ENCODE data around the gene HCN3.

HCN3 gene

DNA sequence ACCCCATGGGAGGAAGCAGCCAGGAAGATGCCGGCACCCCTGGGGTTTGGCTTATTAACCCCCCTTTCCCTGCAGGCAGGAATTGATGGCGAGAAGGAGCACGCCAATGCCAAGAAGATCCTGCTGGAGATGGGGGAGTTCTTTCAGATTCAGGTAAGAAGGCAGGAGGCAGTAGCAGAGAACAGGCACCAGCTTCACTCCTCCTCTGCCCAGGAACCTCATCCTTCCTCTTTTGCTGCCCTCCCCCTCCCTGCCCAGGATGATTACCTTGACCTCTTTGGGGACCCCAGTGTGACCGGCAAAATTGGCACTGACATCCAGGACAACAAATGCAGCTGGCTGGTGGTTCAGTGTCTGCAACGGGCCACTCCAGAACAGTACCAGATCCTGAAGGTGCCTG, 42.3 kb downstream of the HCN3 start:
- peaks cover 11% of the 10 kb centered on the region for H3K27me3 Mint-ChIP-seq (ENCODE audit: low read depth, poor library complexity)
- TF ChIP-seq, protein P1, sequence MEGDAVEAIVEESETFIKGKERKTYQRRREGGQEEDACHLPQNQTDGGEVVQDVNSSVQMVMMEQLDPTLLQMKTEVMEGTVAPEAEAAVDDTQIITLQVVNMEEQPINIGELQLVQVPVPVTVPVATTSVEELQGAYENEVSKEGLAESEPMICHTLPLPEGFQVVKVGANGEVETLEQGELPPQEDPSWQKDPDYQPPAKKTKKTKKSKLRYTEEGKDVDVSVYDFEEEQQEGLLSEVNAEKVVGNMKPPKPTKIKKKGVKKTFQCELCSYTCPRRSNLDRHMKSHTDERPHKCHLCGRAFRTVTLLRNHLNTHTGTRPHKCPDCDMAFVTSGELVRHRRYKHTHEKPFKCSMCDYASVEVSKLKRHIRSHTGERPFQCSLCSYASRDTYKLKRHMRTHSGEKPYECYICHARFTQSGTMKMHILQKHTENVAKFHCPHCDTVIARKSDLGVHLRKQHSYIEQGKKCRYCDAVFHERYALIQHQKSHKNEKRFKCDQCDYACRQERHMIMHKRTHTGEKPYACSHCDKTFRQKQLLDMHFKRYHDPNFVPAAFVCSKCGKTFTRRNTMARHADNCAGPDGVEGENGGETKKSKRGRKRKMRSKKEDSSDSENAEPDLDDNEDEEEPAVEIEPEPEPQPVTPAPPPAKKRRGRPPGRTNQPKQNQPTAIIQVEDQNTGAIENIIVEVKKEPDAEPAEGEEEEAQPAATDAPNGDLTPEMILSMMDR (IDR thresholded peaks at IDR 0.05), result no peak
- peak overlapping the region; percentile 85 for H3K4me3 Mint-ChIP-seq

DNA sequence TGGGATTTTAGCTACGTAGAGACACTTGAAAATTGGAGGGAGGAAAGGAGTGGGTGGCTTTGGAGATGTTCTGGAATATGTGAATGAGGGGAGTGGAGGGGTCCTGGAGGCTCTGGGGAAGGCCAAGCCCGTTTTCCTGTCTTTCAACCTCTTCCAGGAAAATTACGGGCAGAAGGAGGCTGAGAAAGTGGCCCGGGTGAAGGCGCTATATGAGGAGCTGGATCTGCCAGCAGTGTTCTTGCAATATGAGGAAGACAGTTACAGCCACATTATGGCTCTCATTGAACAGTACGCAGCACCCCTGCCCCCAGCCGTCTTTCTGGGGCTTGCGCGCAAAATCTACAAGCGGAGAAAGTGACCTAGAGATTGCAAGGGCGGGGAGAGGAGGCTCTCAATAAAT, 43.0 kb downstream of the HCN3 start:
- Mint-ChIP-seq H3K27ac (peak overlapping the region; percentile 34), H3K4me3 (peak overlapping the region; percentile 85), H3K36me3 (ENCODE audit: low read depth) (peaks cover 21% of the 10 kb centered on the region), H3K9me3 (no peaks in the 10 kb centered on the region), H3K27me3 (ENCODE audit: low read depth, poor library complexity) (peaks cover 8% of the 10 kb centered on the region), H3K4me1 (peaks cover 39% of the 10 kb centered on the region)
- TF ChIP-seq, protein P1 (IDR thresholded peaks at IDR 0.05), result no peak
- DNase-seq, result no peak

More for the DNA sequence above, 42.3 kb downstream of the HCN3 start:
- H3K27ac Mint-ChIP-seq, result no peak overlapping the region
- H3K9me3 Mint-ChIP-seq, result no peaks in the 10 kb centered on the region
- no peak for DNase-seq
- H3K36me3 Mint-ChIP-seq (ENCODE audit: low read depth), result peaks cover 21% of the 10 kb centered on the region
- peaks cover 39% of the 10 kb centered on the region for H3K4me1 Mint-ChIP-seq

DNA sequence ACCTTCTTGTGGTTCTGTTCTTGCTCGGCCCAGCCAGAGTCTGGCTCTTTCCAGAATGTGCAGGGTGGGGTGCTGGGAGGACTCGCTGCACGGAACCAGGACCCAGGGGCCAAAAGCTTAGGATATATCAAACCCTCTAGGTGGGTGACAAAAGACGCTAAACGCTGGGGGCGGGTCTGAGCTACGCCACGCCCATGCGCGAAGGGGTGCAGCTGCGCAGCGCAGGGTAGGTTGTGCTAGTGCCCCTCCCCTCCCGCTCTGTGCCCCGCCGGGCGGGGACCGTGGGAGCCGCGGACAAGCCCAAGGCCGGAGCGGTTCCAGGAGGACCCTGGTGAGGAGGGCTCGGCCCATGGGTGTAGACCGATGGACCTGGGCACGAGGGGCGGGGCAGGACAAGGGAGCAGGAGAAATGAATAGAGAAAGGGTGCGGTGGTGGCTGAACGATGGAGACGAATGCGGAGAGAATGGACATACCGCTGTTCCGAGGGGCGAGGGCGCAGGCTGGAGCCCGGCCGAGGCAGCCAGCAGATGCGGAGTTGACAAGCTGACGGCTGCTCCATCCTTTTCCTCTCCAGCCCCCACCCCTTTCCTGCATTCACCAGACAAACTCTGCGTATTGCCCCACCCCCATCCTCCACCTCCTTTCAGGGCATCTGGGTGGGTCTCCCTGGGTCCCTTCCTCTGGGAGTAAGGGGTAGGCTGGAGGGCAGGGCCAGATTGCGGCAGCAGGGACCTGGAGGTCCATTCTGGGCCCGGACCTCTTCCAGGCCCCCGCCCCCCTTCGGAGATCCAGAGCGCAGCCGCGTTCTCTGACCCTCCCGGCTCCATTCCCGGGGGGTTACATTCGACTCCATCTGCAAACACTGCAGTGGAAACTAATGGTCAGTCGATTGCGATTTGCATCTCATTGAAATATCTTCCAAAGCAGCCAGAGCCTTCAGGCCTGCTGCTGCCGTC, 43.7 kb downstream of the HCN3 start, which contains the start of gene RUSC1:
Gene RUSC1 (plus strand): TSS at position 234 of the 957 bp plus-strand sequence. CDS start 880 bp downstream, outside the sequence.
- Mint-ChIP-seq H3K27ac (peak within 1 kb of the TSS; percentile 34), H3K4me3 (peak within 1 kb of the TSS; percentile 85), H3K27me3 (ENCODE audit: low read depth, poor library complexity) (peaks cover 7% of the 10 kb centered on the region), H3K9me3 (no peaks in the 10 kb centered on the region), H3K36me3 (ENCODE audit: low read depth) (peaks cover 21% of the 10 kb centered on the region), H3K4me1 (peaks cover 45% of the 10 kb centered on the region)
- DNase-seq, result peak; percentile 79
- TF ChIP-seq, protein P1 (IDR thresholded peaks at IDR 0.05), result no peak

DNA sequence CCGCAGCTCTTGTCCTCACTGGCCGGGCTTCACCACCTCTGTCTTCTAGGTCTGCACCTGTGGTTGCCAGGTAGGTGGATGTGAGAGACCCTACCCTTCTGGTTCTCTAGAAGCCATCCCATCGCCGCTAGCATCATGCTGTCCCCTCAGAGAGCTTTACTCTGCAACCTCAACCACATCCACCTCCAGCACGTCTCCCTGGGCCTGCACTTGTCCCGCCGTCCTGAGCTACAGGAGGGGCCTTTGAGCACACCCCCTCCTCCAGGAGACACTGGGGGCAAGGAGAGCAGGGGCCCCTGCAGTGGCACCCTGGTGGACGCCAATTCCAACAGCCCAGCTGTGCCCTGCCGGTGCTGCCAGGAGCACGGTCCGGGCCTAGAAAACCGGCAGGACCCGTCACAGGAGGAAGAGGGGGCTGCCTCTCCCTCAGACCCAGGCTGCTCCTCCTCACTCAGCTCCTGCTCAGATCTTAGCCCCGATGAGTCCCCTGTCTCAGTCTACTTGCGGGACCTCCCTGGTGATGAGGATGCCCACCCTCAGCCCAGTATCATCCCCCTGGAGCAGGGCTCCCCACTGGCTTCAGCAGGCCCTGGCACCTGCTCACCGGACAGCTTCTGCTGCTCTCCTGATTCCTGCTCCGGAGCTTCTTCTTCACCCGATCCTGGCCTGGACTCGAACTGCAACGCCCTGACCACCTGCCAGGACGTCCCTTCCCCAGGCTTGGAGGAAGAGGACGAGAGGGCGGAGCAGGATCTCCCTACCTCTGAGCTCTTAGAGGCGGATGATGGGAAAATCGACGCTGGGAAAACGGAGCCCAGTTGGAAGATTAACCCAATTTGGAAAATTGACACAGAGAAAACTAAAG, 44.6 kb downstream of the HCN3 start:
- Mint-ChIP-seq H3K4me3 (peak overlapping the region; percentile 85), H3K36me3 (ENCODE audit: low read depth) (peaks cover 21% of the 10 kb centered on the region), H3K27me3 (ENCODE audit: low read depth, poor library complexity) (peaks cover 7% of the 10 kb centered on the region), H3K4me1 (peaks cover 53% of the 10 kb centered on the region), H3K9me3 (no peaks in the 10 kb centered on the region), H3K27ac (peak overlapping the region; percentile 45)
- TF ChIP-seq, protein P1 (IDR thresholded peaks at IDR 0.05), result no peak
- DNase-seq, result no peak

DNA sequence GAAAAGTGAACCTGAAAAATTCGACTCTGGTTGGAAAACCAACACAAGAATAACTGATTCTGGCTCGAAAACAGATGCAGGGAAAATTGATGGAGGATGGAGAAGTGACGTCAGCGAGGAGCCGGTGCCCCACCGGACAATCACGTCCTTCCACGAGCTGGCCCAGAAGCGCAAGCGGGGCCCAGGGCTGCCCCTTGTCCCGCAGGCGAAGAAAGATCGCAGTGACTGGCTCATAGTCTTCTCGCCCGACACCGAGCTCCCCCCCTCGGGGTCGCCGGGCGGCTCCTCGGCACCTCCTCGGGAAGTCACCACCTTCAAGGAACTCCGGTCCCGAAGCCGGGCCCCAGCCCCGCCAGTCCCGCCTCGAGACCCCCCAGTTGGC, 45.3 kb downstream of the HCN3 start:
- TF ChIP-seq, protein P1 (IDR thresholded peaks at IDR 0.05), result no peak
- peak; percentile 45 for DNase-seq
- H3K9me3 Mint-ChIP-seq, result no peaks in the 10 kb centered on the region
- peak overlapping the region; percentile 85 for H3K4me3 Mint-ChIP-seq
- peaks cover 55% of the 10 kb centered on the region for H3K4me1 Mint-ChIP-seq
- H3K27me3 Mint-ChIP-seq (ENCODE audit: low read depth, poor library complexity), result peaks cover 7% of the 10 kb centered on the region
- peak overlapping the region; percentile 45 for H3K27ac Mint-ChIP-seq
- peaks cover 21% of the 10 kb centered on the region for H3K36me3 Mint-ChIP-seq (ENCODE audit: low read depth)

All from nephron progenitor cell (in vitro differentiated cells).